Measurements from ENCODE around the gene TBC1D17.

TBC1D17 gene

DNA sequence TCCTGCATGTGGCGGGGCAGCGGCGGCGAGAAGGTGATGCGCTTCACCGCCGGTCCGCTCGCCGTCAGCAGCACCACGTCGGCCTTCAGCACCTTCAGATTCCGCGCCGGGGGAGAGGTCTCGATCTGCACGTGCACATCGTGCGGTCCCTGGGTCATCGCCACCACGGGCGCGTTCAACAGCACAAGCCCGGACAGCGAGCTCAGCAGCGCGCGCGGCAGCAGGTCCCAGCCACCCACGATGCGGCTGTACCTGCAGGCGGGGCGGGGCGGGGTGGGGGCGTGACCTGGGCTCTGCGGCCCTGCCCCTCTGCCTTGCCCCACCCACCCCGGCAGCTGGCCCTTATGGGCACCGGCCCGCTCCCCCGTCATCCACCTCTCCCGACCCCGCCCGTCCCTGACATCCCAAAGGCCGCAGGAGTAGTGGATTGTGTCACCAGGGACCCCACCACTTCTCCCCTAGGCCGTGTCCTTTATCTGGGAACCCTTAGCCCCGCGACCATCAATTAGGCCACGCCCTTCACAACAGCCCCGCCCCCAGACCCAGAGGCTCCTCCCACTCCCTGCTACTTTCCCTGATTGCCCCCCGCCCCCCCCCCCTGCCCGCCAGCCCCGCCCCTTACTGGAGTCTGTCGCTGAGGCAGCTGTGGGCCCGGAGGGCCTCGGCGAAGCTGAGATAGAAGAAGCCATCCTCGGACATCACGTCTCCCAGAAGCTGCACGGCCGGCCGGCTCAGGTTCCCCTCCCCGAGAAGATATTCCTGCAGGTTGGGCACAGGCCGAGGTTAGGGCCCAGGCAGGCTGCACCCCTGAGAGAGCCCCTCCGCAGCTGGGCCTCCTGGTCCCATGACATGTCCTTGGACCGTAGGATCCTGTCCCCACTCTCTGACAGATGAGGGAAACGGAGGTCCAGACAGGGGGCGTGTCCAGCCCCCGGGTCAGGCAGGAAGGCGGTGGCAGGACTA is 13.1 kb downstream of the TBC1D17 start:
- H3K27ac ChIP-seq = peak overlapping the region; percentile 72
- TF ChIP-seq, protein P1, sequence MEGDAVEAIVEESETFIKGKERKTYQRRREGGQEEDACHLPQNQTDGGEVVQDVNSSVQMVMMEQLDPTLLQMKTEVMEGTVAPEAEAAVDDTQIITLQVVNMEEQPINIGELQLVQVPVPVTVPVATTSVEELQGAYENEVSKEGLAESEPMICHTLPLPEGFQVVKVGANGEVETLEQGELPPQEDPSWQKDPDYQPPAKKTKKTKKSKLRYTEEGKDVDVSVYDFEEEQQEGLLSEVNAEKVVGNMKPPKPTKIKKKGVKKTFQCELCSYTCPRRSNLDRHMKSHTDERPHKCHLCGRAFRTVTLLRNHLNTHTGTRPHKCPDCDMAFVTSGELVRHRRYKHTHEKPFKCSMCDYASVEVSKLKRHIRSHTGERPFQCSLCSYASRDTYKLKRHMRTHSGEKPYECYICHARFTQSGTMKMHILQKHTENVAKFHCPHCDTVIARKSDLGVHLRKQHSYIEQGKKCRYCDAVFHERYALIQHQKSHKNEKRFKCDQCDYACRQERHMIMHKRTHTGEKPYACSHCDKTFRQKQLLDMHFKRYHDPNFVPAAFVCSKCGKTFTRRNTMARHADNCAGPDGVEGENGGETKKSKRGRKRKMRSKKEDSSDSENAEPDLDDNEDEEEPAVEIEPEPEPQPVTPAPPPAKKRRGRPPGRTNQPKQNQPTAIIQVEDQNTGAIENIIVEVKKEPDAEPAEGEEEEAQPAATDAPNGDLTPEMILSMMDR (conservative IDR thresholded peaks at IDR 0.05) = no peak; the same call in 1 of the 2 replicates
- TF ChIP-seq ZFX (IDR thresholded peaks at IDR 0.05) = 0 out of 2 replicates have a peak, but pooled peaks have one; percentile 3

DNA sequence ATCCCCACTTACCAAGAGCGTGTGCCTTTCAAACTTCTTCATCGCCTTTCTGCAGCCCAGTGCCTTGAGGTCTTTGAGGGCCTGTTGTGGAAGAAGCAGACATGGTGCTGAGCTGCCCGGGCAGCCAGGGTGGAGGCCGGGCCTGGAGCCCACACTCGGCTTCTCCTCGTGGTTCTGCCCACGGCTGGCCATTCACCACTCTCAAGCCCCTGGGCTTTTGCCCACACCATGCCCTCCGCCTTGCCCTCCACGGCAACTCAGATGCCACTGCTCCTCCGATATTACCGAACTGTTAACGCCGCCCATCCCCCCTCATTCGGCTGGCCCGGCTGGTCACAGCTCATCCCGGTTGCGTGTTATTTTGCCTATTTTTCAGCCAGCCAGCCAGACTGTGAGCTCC is 13.9 kb downstream of the TBC1D17 start:
- H3K27ac ChIP-seq = no peak overlapping the region
- TF ChIP-seq, protein P1 (conservative IDR thresholded peaks at IDR 0.05) = no peak
- no peak for TF ChIP-seq ZFX (IDR thresholded peaks at IDR 0.05)

DNA sequence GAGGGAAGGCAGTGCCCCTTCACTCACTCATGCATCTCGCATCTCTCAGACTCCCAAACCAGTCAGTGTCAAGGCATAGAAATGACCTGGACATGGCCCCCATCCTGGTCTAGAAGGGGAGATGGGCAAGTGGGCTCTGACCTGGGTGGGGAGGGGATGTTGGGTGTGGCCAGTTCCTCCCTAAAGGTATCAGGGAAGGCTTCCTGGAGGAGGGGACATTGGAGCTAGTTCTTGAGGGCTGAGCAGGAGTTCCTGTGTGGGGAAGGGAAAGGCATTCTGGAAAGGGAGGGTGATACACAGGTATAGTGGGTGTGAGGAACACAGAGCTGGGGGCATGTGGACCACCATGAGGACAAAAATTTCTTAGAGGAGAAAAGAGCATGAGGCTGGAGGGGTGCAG is 15.2 kb downstream of the TBC1D17 start:
- TF ChIP-seq, protein P1 (conservative IDR thresholded peaks at IDR 0.05) = no peak
- TF ChIP-seq ZFX (IDR thresholded peaks at IDR 0.05) = no peak
- H3K27ac ChIP-seq = no peak overlapping the region

DNA sequence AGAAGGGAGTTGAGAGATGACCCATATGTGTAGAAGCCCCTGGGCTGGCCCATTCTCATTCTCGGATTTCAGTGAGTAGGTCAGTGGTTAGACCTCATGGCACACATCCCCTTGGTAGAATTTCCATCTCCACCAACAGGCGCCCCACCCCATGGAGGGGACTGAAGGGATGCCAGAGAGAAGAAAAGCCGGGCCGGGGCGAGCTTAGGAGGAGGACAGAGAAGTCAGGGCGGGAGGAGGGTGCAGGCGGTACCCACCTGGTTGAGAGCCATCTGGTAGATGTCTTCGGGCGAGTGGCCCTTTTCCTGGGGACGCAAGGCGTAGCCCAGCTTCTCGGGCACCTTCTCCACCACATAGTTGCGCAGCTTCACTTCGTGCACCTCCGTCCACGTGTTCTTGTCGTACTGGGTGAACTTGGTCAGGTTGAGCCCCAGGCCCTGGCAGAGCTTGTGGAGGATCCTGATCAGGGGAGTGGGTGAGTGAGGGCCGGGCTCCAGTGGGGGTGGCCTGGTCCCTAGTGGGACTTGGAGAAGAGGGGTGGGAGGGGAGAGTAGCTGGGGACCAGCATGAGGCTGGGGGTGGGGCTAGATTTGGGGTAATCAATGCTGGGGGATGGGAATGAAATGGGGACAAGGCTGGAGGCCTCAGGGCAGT is 16.6 kb downstream of the TBC1D17 start:
- no peak overlapping the region for H3K27ac ChIP-seq
- TF ChIP-seq, protein P1 (conservative IDR thresholded peaks at IDR 0.05) = no peak
- no peak for TF ChIP-seq ZFX (IDR thresholded peaks at IDR 0.05)

DNA sequence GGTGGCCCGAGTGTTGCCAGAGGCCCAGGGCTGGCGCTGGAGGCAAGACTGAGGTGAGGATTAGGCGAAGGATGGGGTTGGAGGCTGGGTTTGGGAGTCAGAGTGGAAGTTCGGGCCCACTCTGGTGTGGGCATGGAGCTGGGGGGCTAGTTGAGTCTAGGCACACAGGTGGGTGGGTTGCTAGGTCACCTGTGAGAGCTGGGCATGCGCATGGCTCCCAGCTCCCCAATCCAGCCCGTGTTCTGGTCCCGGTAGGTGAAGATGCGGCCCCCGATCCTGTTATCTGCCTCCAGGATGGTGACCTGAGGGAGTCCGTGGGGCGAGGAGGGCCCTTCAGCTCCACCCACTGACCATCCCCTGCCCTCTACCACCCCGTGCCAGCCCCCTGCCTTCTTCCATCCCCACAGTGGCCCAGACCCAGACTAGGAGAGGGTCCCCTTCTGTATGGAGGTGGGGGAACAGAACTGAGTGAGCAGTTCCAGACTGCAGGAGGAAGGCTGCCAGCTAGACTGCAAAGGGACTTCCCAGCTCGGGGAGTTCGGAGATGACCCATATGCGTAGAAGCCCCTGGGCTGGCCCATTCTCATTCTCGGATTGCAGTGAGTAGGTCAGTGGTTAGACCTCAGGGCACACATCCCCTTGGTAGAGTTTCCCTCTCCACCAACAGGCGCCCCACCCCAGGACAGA is 17.5 kb downstream of the TBC1D17 start:
- H3K27ac ChIP-seq = no peak overlapping the region

DNA sequence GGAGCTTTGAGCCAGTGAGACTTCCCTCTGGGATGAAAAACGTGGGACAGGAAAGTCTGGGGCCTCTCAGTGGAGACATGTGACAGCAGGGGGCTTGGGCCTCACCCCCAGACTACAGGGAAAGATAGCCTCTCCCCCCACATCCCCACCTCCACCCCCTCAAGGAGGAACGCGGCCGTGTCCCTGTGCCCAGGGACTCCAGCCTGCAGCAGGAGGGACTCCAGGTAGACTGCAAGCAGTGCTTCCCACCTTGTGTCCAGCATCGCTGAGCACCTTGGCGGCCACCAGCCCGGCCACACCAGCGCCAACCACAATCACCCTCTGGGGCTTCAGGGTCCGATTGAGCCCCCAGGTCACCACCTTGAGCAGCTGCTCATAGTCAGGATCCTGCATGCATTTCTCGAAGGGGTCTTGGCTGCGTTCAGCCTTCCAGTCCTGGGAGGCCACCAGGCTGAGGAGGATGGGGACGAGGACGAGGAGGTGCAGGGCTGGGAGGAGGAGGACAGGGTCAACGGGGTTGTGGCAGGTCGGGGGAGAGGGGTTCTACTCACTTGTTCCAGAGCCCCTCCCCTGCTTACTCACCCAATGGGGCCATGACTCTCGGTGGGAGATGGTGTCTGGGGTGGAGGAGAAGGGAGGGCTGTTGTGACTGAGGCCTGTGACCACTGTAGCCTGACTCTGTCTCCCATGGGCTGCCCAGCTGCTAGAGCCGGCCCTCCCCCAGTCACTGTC is 18.2 kb downstream of the TBC1D17 start:
- no peak for TF ChIP-seq ZFX (IDR thresholded peaks at IDR 0.05)
- TF ChIP-seq, protein P1 (conservative IDR thresholded peaks at IDR 0.05) = no peak
- H3K27ac ChIP-seq = no peak overlapping the region

More for the DNA sequence above, 17.5 kb downstream of the TBC1D17 start:
- TF ChIP-seq, protein P1 (conservative IDR thresholded peaks at IDR 0.05) = no peak
- no peak for TF ChIP-seq ZFX (IDR thresholded peaks at IDR 0.05)

Measured in C4-2B (cell line).